HG03460 (cell line): ENCODE data around the gene MYH7B.

ENCODE experiments used
- ATAC-seq: cut with Tn5 transposase; IDR thresholded peaks from one replicate; pipeline ENCODE4 v1.9.1; 2021; ENCODE audit not compliant: unreplicated experiment

The MYH7B gene

DNA sequence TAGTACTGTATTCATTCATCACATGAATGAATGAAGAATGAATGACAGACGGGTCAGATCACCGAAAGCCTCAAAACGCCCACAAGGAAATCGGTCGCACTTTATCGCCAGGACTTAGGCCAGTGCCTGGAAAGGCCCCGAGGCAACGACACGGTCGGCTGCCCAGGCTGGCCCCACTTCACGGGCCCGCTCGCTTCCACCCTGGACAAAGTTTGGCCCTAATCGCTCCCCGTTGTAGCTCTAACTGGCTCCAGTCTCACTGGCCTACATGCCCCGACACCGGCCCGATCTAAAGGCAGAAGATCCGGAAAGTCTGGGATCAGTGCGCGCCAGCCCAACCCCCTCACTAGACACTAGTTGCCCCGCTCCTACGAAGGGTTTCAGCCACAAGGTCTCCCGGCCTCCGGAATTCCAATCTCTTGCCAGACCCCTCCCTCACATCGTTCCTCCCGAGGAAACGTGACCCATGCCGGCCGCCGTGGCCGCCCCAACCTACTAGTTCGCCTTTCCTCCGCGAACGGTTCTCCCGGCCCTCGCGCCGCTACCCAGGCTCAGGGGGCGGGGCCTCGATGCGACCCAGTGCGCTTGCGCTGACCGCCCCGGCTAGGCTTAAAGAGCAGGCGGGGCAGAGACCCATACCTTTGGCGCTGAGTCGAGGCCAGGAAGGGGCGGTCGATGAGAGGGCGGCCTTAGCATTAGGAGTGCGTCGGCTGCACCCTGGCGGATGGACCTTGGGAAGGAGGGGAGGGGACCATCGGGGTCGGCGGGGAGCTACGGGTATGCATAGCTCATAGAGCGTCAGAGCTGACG, at the start of gene MYH7B, which contains the start of gene GSS:
Gene MYH7B, plus strand, starts transcription at position 638 of the 810 bp plus-strand sequence. CDS start 22,138 bp downstream, outside the sequence.
Gene GSS, minus strand, starts transcription at position 576 of the 810 bp plus-strand sequence. CDS start 3,954 bp downstream, outside the sequence.
- peak; percentile 79 for ATAC-seq

DNA sequence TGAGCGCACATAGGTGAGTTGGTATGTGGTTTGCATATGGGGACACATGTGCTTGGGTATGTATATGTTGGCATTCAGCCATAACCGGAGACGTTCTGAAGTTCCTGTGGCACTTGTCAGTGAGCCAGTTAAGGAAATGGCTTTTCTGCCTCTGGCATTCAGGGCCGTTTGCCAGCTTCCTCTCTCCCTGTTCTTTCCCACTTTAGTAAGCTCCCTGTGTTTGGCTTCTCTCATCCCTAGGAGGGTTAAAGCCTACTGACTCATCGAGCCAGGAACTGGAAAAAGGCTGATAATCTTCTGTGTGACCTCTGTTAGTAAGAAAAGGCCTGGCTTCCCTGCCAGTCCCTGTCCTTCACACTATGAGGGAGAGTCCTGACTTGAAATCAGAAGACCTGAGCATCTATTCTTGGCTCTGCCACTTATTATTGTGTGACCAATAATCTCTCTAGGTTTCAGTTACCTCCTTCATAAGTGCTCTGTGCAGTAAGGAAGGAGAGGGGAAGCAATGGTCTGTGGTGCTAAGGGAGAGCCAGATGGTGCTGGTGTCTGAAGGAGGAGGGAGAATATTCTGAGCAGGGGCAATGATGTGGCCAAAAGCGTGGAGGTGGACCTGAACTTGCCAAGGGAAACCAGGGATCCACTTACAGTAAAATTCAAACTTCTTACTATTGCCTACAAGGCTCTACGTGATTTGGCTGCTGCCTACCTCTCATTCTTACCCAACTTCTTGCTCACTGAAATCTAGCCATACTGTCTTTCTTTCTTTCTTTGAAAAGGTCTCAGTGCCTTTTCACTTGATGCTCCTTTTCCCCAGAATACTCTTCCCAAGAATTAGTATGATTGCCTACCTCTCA, 47.8 kb upstream of the MYH7B start:
- no peak for ATAC-seq

DNA sequence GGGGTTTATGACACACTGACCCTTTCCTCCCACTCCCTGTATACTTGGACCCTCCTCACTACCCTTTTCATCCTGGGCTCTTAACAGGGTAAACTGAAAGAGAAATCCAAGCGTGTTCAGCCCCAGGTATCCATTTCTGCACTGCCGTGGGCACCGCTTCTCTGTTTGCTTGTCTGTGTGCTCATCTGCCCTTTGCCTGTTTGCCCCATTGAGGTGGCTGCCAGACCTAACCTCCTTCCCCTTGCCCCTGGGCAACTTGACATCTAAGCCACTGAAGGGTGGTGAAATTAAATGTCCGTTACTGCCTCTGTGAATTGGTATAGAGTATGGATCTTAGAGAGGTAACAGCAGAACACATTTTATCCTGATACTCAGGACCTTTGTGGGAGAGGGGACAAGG, 40.5 kb upstream of the MYH7B start:
- ATAC-seq, result no peak

GRCh38 chr20:34915749-34916455, 39.8 kb upstream of the MYH7B start:
- no peak for ATAC-seq

DNA sequence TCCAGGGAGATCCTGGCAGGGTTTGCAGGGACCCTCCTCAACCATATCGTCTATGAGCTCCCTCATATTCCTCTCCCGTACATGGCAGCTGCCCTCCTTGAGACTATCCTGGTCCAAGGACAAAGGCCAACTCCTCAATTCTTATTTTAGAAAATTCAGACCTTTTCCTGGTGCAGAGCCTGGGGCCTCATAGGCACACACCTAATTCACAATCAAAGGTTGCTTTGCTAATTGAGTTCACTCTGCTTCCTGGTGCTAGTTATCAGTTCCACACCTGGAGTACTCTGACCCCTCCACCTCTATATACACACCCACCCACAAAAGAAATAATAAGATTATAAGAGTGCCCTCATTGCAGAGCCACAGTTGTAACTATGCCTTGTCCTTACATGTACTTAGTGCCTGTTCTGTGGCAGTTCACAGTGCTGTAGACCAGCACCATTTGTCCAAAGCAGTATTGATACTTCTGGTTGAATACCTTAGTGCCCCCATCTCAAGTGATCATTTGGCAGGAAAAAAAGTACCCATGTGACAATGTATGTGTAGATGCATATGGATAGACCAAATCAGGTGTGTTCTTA, 38.8 kb upstream of the MYH7B start:
- ATAC-seq, result no peak

- ATAC-seq, result no peak
Observed at GRCh38 chr20:34920055-34920454, 35.6 kb upstream of the MYH7B start.

DNA sequence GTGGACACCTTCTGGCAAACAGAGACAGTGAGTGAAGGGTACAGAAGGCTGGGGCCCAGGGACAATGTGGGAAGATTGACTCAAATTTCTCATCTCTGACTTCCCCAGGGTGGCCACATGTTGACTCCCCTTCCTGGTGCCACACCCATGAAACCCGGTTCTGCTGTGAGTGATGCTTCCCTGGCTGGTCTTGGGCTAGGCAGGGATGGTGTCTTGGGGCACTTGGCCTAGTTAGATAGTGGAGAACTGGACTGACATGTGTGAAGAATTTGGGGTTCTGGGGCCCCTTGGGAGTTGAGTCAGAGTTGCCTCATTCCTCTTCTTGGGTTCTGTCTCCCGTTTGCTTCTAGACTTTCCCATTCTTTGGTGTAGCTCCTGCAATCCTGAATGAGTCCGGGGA, 34.2 kb upstream of the MYH7B start:
- no peak for ATAC-seq

- no peak for ATAC-seq
Observed at GRCh38 chr20:34922654-34923381, 32.9 kb upstream of the MYH7B start.

- ATAC-seq, result no peak
Observed at GRCh38 chr20:34923414-34923813, 32.3 kb upstream of the MYH7B start.

DNA sequence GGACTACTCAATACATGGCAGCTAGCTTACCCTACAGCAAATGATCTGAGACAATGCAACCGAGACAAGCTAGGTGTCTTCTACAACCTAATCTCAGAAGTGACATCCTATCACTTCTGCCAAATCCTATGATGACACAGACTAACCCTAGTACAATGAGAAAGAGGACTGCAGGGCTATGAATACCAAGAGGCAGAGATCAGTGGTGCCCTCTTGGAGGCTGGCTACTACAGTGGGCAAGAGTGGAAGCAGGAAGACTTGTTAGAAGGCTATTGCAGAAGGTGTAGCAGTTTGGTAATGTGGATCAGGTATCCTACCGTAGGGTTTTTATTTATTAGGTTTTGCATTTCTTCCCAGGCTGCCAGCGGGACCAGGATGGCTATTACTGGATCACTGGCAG, 30.3 kb upstream of the MYH7B start:
- ATAC-seq, result no peak

DNA sequence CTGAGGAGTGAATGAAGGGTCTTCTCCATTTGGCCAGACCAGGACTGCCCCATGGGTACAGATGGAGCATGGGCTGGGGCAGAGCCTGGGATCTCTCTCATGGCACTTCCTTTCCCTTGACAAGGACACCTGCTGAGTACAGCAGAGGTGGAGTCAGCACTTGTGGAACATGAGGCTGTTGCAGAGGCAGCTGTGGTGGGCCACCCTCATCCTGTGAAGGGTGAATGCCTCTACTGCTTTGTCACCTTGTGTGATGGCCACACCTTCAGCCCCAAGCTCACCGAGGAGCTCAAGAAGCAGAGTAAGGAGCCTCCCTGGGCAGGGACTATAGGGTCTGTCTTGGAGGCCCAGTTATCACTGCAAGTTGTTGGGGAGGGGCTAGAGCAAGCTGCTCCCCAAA, 29.7 kb upstream of the MYH7B start:
- ATAC-seq, result no peak

DNA sequence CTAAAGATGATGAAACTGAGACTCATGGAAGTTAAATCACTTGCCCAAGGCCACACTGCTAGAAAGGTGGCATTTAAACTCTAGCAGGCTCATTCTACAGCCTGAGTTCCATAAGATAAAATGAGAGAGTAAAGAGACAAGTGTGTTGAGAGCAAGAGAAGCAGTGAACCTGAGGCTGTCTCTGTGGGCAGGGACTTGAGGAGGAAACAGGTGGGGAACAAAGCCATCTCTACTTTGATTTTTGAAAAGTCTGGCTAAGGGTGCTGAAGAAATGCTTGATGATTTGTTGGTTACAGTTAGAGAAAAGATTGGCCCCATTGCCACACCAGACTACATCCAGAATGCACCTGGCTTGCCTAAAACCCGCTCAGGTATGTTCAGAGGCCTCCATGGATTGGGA, 29.1 kb upstream of the MYH7B start:
- ATAC-seq, result no peak

- ATAC-seq, result no peak
Observed at GRCh38 chr20:34927736-34928135, 27.9 kb upstream of the MYH7B start.

GRCh38 chr20:34928411-34928810, 27.3 kb upstream of the MYH7B start:
- no peak for ATAC-seq

DNA sequence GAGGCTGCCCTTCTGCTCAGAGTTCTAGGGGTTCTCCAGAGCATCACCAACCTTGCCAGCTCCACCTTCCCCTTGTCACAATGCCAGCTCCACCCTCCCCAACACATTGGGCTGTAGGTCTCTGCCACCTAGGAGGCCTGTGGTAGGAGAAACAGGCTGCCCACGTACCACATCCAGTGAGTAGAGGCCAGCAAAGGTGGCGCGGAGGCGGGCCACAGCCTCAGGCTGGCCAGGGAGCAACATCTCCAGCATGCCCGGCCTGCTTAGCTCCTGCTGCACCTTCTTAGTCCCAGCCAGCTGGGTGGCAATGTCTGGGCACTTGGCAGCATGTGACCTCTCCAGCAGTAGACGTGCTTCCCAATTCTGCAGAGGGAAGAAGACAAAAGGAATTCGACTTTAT, 23.9 kb upstream of the MYH7B start:
- no peak for ATAC-seq

- ATAC-seq, result no peak
Observed at GRCh38 chr20:34938466-34939163, 17.1 kb upstream of the MYH7B start.

GRCh38 chr20:34940081-34940481, 15.6 kb upstream of the MYH7B start:
- ATAC-seq, result no peak

DNA sequence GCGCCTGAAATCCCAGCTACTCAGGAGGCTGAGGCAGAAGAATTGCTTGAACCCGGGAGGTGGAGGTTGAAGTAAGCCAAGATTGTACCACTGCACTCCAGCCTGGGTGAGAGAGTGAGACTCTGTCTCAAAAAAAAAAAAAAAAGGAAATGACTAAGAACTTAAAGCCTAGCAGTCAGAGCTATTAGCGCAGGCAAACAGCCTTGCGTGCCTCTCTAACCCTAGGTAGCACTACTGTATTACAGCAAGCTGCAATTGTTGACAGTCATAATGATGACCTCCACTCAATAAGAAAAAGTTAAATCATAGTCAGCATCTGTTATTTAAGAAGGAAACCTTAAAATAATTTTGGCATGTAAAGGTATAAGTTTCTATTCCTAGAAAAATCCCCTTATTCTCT, 14.4 kb upstream of the MYH7B start:
- no peak for ATAC-seq

DNA sequence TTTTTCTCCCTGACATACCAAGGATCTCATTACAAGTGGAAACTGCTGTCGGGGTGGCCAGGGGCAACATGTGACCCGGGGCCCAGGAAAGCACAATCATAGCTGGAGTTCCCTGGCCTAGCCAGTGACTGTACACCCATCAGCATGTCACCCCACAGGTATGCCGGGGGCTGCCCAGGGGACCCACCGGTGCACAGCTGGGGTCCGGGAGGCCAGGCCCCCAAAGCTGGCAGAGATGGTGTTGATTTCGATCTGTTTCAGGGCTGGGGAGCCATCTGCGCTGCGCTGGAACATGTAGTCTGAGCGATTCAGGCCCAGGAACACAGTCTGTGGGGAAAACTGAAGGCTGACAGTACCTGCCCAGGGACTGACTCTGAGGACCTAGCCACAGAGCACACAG, 13.4 kb upstream of the MYH7B start:
- no peak for ATAC-seq
